GM21367 (cell line): Measurements from ENCODE around the gene SHANK2.

ENCODE experiments used
- ATAC-seq: cut with Tn5 transposase; IDR thresholded peaks from one replicate; pipeline ENCODE4 v1.9.1; 2021; ENCODE audit not compliant: unreplicated experiment

The SHANK2 gene

GRCh38 chr11:71252269-71252769, at the start of gene SHANK2:
SHANK2 (minus strand) TSS chr11:71252577; CDS start chr11:71147326, 105,251 bp downstream.
- ATAC-seq, result no peak

- ATAC-seq, result no peak
Observed at GRCh38 chr11:71301858-71302533, 49.6 kb upstream of the SHANK2 start.

GRCh38 chr11:71301046-71301857, 48.9 kb upstream of the SHANK2 start:
- no peak for ATAC-seq

- ATAC-seq, result no peak
Observed at GRCh38 chr11:71300187-71300586, 47.8 kb upstream of the SHANK2 start.

- ATAC-seq, result no peak
Observed at GRCh38 chr11:71298761-71299181, 46.4 kb upstream of the SHANK2 start.

- ATAC-seq, result no peak
Observed at GRCh38 chr11:71298016-71298550, 45.7 kb upstream of the SHANK2 start.

GRCh38 chr11:71294846-71295600, 42.6 kb upstream of the SHANK2 start:
- ATAC-seq, result no peak

- ATAC-seq, result no peak
Observed at GRCh38 chr11:71293961-71294782, 41.8 kb upstream of the SHANK2 start.

- no peak for ATAC-seq
Observed at GRCh38 chr11:71286701-71287643, 34.6 kb upstream of the SHANK2 start.

- no peak for ATAC-seq
Observed at GRCh38 chr11:71285111-71285510, 32.7 kb upstream of the SHANK2 start.

GRCh38 chr11:71284525-71285092, 32.2 kb upstream of the SHANK2 start:
- no peak for ATAC-seq

GRCh38 chr11:71283971-71284441, 31.6 kb upstream of the SHANK2 start:
- ATAC-seq, result no peak

GRCh38 chr11:71282581-71283351, 30.4 kb upstream of the SHANK2 start:
- no peak for ATAC-seq

- no peak for ATAC-seq
Observed at GRCh38 chr11:71281831-71282230, 29.5 kb upstream of the SHANK2 start.

- no peak for ATAC-seq
Observed at GRCh38 chr11:71281204-71281603, 28.8 kb upstream of the SHANK2 start.

GRCh38 chr11:71279916-71280645, 27.7 kb upstream of the SHANK2 start:
- ATAC-seq, result no peak

GRCh38 chr11:71272161-71272560, 19.8 kb upstream of the SHANK2 start:
- ATAC-seq, result no peak
